ENCODE measurements around the gene HELZ.
A peak's percentile ranks its signal among the peaks of the same experiment; 100 is the strongest.
"Not testable (repeated sequence)": the region's sequence is repeated elsewhere in the genome, so short reads cannot be mapped to it uniquely, and the experiment has no call there.

The HELZ gene

GRCh38 chr17:67262435-67263117 is 17.6 kb upstream of the HELZ start:
- no peak for DNase-seq

GRCh38 chr17:67260170-67260987 is 15.4 kb upstream of the HELZ start:
- no peak for DNase-seq

GRCh38 chr17:67258821-67259468 is 13.9 kb upstream of the HELZ start:
- peak; percentile 11 to 20 for DNase-seq

GRCh38 chr17:67256075-67256732 is 11.2 kb upstream of the HELZ start:
- no peak for DNase-seq

- no peak for DNase-seq
Observed at GRCh38 chr17:67253384-67253783, 8.4 kb upstream of the HELZ start.

- DNase-seq: not testable (repeated sequence)
Observed at GRCh38 chr17:67251586-67251985, 6.6 kb upstream of the HELZ start.

GRCh38 chr17:67248291-67248690 is 3.3 kb upstream of the HELZ start:
- no peak for DNase-seq

- no peak for DNase-seq
Observed at GRCh38 chr17:67247416-67247900, 2.5 kb upstream of the HELZ start.

- DNase-seq: peak; percentile 19 to 39
Observed at GRCh38 chr17:67246653-67247415, 1.8 kb upstream of the HELZ start.

GRCh38 chr17:67246403-67246652 is 1.3 kb upstream of the HELZ start:
- no peak for DNase-seq

GRCh38 chr17:67245694-67246402 is 852 bp upstream of the HELZ start:
- peak; percentile 49 to 53 for DNase-seq

- DNase-seq: peak; percentile 6 to 20
Observed at GRCh38 chr17:67244431-67245072, 444 bp downstream of the HELZ start.

- no peak for DNase-seq
Observed at GRCh38 chr17:67243284-67243683, 1.7 kb downstream of the HELZ start.

- DNase-seq: no peak
Observed at GRCh38 chr17:67241719-67242341, 3.2 kb downstream of the HELZ start.

- DNase-seq: no peak
Observed at GRCh38 chr17:67239597-67239996, 5.4 kb downstream of the HELZ start.

- DNase-seq: no peak
Observed at GRCh38 chr17:67238991-67239390, 6.0 kb downstream of the HELZ start.

GRCh38 chr17:67232441-67232840 is 12.6 kb downstream of the HELZ start:
- DNase-seq: no peak

GRCh38 chr17:67229109-67229955 is 15.7 kb downstream of the HELZ start:
- DNase-seq: no peak

- no peak for DNase-seq
Observed at GRCh38 chr17:67227488-67227887, 17.5 kb downstream of the HELZ start.

GRCh38 chr17:67225316-67225715 is 19.7 kb downstream of the HELZ start:
- no peak for DNase-seq
